HCT116 (cell line): ENCODE data around the gene TDRD9. TPM values are rescaled to one million over a fixed set of nuclear protein-coding genes. Genes with fewer than 3 reads are reported as not detected.

Experiments
- ATAC-seq: fragments of 200-7000 bp; cut with Tn5 transposase; 2 replicates; pipeline ENCODE4 v1.9.1; 2020; ENCODE audit warnings: mild to moderate bottlenecking, moderate library complexity
- BruUV-seq: library from RNA; stranded (reverse); fragments of 400-500 nt; replicated peaks from 2 replicates; lab custom pipeline; 2021; lab: Mats Ljungman, UMichigan
- CTCF ChIA-PET: fragments of 300-600 bp; sonication (Branson Sonifier 250); formaldehyde crosslinking; loops from one replicate; lab custom pipeline; 2021; ENCODE audit warnings: antibody characterized with exemption; lab: Charles Lee
- POLR2A ChIA-PET: fragments of 300-600, 350-600 bp; sonication (Branson Sonifier 250); formaldehyde crosslinking; loops from one replicate; lab custom pipeline; 2021; ENCODE audit warnings: antibody characterized with exemption; lab: Charles Lee
- RAD21 ChIA-PET, 2 experiments: fragments of 300-600 bp; sonication (Branson Sonifier 250); formaldehyde crosslinking; loops; one replicate each; lab custom pipeline; 2023; ENCODE audit warnings: low total read pairs in 2 of 2; ENCODE audit not compliant: uncharacterized antibody in 2 of 2, unreplicated experiment in 2 of 2, low non-redundant PET in 1 of 2; lab: Charles Lee
- DNase-seq: peaks from one replicate; pipeline ENCODE4 v3.0.0-alpha.2; 2010; ENCODE audit warnings: low read depth, low spot score
- H2AFZ ChIP-seq: fragments of 200-600 bp; shearing (Covaris generic), sonication (generic); 2 replicates; pipeline ENCODE4 v1.6.1; 2017; ENCODE audit warnings: low read depth, mixed run types, mixed read lengths, antibody characterized with exemption, low read length; ENCODE audit not compliant: poor library complexity, severe bottlenecking
- H3K27ac ChIP-seq: 2 replicates; pipeline ENCODE4 v1.5.1; 2012; ENCODE audit warnings: low read depth, low read length
- H3K27me3 ChIP-seq: fragments of 200-600 bp; sonication (generic); 2 replicates; pipeline ENCODE4 v1.6.1; 2016; ENCODE audit warnings: mixed run types, low read length, mixed read lengths; ENCODE audit not compliant: insufficient read depth
- H3K36me3 ChIP-seq, 2 experiments: fragments of 200-500 bp in 1 of 2; fragments of 200-600 bp in 1 of 2; sonication (Bioruptor generic) in 1 of 2; sonication (generic) in 1 of 2; 2 replicates each; pipeline versions ENCODE4 v1.5.1 to v1.6.1; 2014 to 2016; ENCODE audit warnings: low read length in 2 of 2, inconsistent platforms in 1 of 2, mixed read lengths in 1 of 2, mixed run types in 1 of 2; ENCODE audit not compliant: insufficient read depth in 2 of 2, control insufficient read depth in 1 of 2
- H3K4me1 ChIP-seq, 2 experiments: fragments of 200-600 bp in 1 of 2; sonication (generic) in 1 of 2; 2 replicates each; pipeline versions ENCODE4 v1.5.1 to v1.6.1; 2012 to 2017; ENCODE audit warnings: low read length in 2 of 2, inconsistent platforms in 1 of 2, mild to moderate bottlenecking in 1 of 2, mixed read lengths in 1 of 2, mixed run types in 1 of 2, moderate library complexity in 1 of 2; ENCODE audit not compliant: insufficient read depth in 2 of 2, control insufficient read depth in 1 of 2
- H3K4me2 ChIP-seq: fragments of 200-600 bp; sonication (generic); 2 replicates; pipeline ENCODE4 v1.6.1; 2017; ENCODE audit warnings: mixed run types, low read length, mixed read lengths
- H3K4me3 ChIP-seq, 2 experiments: fragments of 200-600 bp in 1 of 2; sonication (generic) in 1 of 2; replicated peaks in 1 of 2; 2 replicates each; pipeline ENCODE4 v1.5.1; 2011 to 2016; ENCODE audit warnings: low read length in 2 of 2, control low read depth in 1 of 2, low read depth in 1 of 2, mild to moderate bottlenecking in 1 of 2, mixed read lengths in 1 of 2, mixed run types in 1 of 2
- H3K79me2 ChIP-seq: fragments of 200-600 bp; sonication (generic); 2 replicates; pipeline ENCODE4 v1.6.1; 2017; ENCODE audit warnings: mild to moderate bottlenecking, mixed run types, low read length, moderate library complexity, mixed read lengths; ENCODE audit not compliant: insufficient read depth
- H3K9ac ChIP-seq: fragments of 200-600 bp; sonication (generic); 2 replicates; pipeline ENCODE4 v1.6.1; 2016; ENCODE audit warnings: low read length, mixed read lengths
- H3K9me2 ChIP-seq: fragments of 200-600 bp; sonication (generic), shearing (Covaris generic); 2 replicates; pipeline ENCODE4 v1.6.1; 2017; ENCODE audit warnings: mixed run types, mild to moderate bottlenecking, moderate library complexity; ENCODE audit not compliant: insufficient read depth
- H3K9me3 ChIP-seq, 2 experiments: fragments of 200-500 bp in 1 of 2; fragments of 200-600 bp in 1 of 2; sonication (Bioruptor generic) in 1 of 2; sonication (generic) in 1 of 2; 2 replicates each; pipeline ENCODE4 v1.6.1; 2014 to 2017; ENCODE audit warnings: low read length in 2 of 2, mixed read lengths in 2 of 2, inconsistent platforms in 1 of 2, low read depth in 1 of 2, mild to moderate bottlenecking in 1 of 2, mixed run types in 1 of 2, moderate library complexity in 1 of 2; ENCODE audit not compliant: control insufficient read depth in 1 of 2, insufficient read depth in 1 of 2
- H4K20me1 ChIP-seq: fragments of 200-600 bp; sonication (generic), shearing (Covaris generic); 2 replicates; pipeline ENCODE4 v1.6.1; 2017; ENCODE audit warnings: mixed run types, mild to moderate bottlenecking, moderate library complexity; ENCODE audit not compliant: insufficient read depth
- CBX3 ChIP-seq: IDR thresholded peaks from 2 replicates; pipeline ENCODE4 v1.6.1; 2012; ENCODE audit warnings: low read depth
- FOSL1 ChIP-seq: IDR thresholded peaks from 2 replicates; pipeline ENCODE4 v1.6.1; 2012; ENCODE audit warnings: low read depth
- JUND ChIP-seq: IDR thresholded peaks from 2 replicates; pipeline ENCODE4 v1.6.1; 2012
- POLR2AphosphoS5 ChIP-seq: IDR thresholded peaks from 2 replicates; pipeline ENCODE4 v1.6.1; 2011; ENCODE audit warnings: mild to moderate bottlenecking, low read depth, low read length, moderate library complexity
- YY1 ChIP-seq: IDR thresholded peaks from 2 replicates; pipeline ENCODE4 v1.6.1; 2011; ENCODE audit warnings: low read length, low read depth, moderate library complexity, mild to moderate bottlenecking; ENCODE audit not compliant: insufficient replicate concordance; ENCODE audit errors: extremely low read depth
- intact Hi-C: fragments of 100-400 bp; cut with micrococcal nuclease; formaldehyde crosslinking; loops from 2 replicates; pipeline ENCODE4 v1.10.0; 2022
- total RNA-seq: library from RNA; stranded (reverse); gene quantifications from one replicate; pipeline ENCODE4 v1.2.1, GENCODE V29; 2021; ENCODE audit not compliant: unreplicated experiment
- TF ChIP-seq, protein P1 (sequence below): IDR thresholded peaks from 2 replicates; pipeline ENCODE4 v1.6.1; 2012

Gene TDRD9
- total RNA-seq, 1 experiment from 2014 or later: not detected

DNA sequence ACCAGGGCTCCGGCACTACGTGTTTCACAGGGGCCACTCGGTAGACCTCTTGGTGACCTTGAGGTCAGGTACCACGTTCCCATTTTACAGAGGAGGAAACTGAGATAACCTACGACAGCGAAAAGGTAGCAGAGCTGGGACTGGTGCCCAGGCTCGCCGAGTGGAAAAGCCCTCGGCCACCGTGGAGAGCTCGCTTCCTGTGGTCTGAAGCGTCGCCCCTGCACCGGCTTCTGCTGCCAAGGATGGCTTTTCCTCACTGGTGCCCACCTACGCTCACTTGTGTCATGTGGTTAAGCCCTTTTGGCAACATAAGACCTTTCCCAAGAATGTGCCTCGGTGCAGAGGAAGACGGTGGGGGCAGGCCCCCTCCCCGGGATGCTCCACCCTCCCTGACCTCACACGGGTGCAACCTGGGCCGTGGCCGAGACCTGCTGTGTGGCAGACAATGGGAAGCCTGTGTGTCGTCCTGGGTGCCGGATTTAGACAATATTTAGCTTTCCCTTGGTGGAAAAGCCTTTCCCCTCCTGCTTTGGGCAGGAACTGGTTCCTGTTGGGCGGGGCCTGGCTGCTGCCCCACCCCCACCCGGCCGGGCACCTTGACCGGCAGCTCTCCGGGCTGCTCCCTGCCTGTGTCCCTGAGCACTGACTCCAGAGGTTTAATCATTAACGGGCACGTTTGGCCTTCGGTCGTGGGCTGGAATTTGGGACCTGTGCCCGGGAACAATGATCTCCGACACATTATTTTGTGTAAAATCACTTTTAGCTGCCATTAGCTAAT, 48.5 kb upstream of the TDRD9 start:
- ATAC-seq (peak; percentile 90), DNase-seq (no peak)
- Histone ChIP-seq H4K20me1 (no peaks in the 10 kb centered on the region), H3K4me1 (peaks cover 26 to 30% of the 10 kb centered on the region in 2 experiments), H3K27ac (peak overlapping the region; percentile 64), H3K9ac (peak overlapping the region; percentile 36), H3K9me2 (no peaks in the 10 kb centered on the region), H3K27me3 (no peaks in the 10 kb centered on the region), H3K4me2 (peak overlapping the region; percentile 69), H3K9me3 (no peaks in the 10 kb centered on the region), H3K4me3 (peak overlapping the region; percentile 13 to 27), H3K36me3 (no peaks in the 10 kb centered on the region), H3K79me2 (no peaks in the 10 kb centered on the region), H2AFZ (peak overlapping the region; percentile 7)
- ChIA-PET RAD21 (no interaction called here), POLR2A (interaction anchor here (1.7 kb wide), 1 partner anchor 9 kb away, joined by 6 read pairs; no protein-coding TSS in a partner anchor), CTCF (interaction anchor here (0.5 to 3.2 kb wide), 6 partner anchors 10 to 71 kb away, joined by 3 to 17 read pairs (median 4); no protein-coding TSS in a partner anchor)
- intact Hi-C loops: no loop called here
- TF ChIP-seq POLR2AphosphoS5: peak; percentile 28; the same call in 1 of the 2 replicates
- no peak for TF ChIP-seq FOSL1
- TF ChIP-seq, protein P1, sequence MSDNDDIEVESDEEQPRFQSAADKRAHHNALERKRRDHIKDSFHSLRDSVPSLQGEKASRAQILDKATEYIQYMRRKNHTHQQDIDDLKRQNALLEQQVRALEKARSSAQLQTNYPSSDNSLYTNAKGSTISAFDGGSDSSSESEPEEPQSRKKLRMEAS: no peak
- TF ChIP-seq JUND: no peak
- TF ChIP-seq CBX3: no peak
- no peak for TF ChIP-seq YY1
- no TSS peak for BruUV-seq
